ENCODE data around the gene HPCAL1. TPM values are rescaled to one million over a fixed set of nuclear protein-coding genes. Genes with fewer than 3 reads are reported as not detected.
A peak's percentile ranks its signal among the peaks of the same experiment; 100 is the strongest.

HPCAL1 gene
- total and polyA plus RNA-seq, 2 donors (not counting 3 experiments of a cell fraction or from before 2014, with no cell fraction given): 56.5 to 77.4 TPM

DNA sequence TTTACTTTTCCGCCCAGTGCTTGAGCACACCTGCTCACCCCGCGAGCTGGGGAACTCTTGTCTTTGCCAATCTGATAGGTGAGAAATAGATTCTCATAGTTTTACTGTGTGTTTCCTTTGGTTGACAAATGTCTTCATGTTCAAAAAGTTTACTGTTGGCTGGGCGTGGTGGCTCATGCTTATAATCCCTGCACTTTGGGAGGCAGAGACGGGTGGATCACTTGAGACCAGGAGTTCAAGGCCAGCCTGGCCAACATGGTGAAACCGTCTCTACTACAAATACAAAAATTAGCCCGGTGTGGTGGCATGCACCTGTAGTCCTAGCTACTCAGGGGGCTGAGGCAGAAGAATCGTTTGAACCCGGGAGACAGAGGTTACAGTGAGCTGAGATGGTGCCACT, 135.1 kb downstream of the HPCAL1 start:
- CTCF ChIA-PET: interaction anchor here (1.1 to 10.5 kb wide), 4 partner anchors 223 to 366 kb away, joined by 4 to 565 read pairs (median 38); no protein-coding TSS in a partner anchor
- Histone ChIP-seq H3K9ac (replicated peaks; ENCODE audit: extremely low read depth, insufficient read depth, low read length) (no peak overlapping the region), H3K9me1 (replicated peaks; ENCODE audit: control insufficient read depth, extremely low read depth, insufficient read depth, low read length) (no peaks in the 10 kb centered on the region), H3K4me3 (replicated peaks in 1 of 3; ENCODE audit: insufficient read depth in 1 of 3, low read depth in 1 of 3, low read length in 3 of 3) (no peak overlapping the region), H3K4me1 (ENCODE audit: control insufficient read depth, extremely low read depth, insufficient read depth, low read length) (peaks cover 3% of the 10 kb centered on the region), H3K79me2 (ENCODE audit: control insufficient read depth, insufficient read depth, low read length) (no peaks in the 10 kb centered on the region), H3K4me2 (ENCODE audit: insufficient read depth, low read length) (no peak overlapping the region), H4K20me1 (replicated peaks; ENCODE audit: control insufficient read depth, extremely low read depth, insufficient read depth, low read length) (no peaks in the 10 kb centered on the region), H3K9me3 (replicated peaks; ENCODE audit: control insufficient read depth, insufficient read depth, low read length) (no peaks in the 10 kb centered on the region), H2AFZ (ENCODE audit: low read depth, low read length) (no peak overlapping the region), H3K27ac (ENCODE audit: insufficient read depth, low read depth, low read length) (no peak overlapping the region), H3K27me3 (ENCODE audit: control insufficient read depth in 2 of 2, insufficient read depth in 2 of 2, low read length in 2 of 2) (no peaks in the 10 kb centered on the region), H3K36me3 (ENCODE audit: control insufficient read depth in 2 of 2, extremely low read depth in 1 of 2, insufficient read depth in 2 of 2, low read length in 2 of 2) (peaks cover 15 to 18% of the 10 kb centered on the region in 2 experiments)
- intact Hi-C loops (cut with micrococcal nuclease): loop anchor here (5.0 kb wide), 1 partner anchor 626 kb away; no protein-coding TSS in a partner anchor
- FAIRE-seq (peak; percentile 18), DNase-seq (ENCODE audit: low read depth, low spot score) (no peak)
- BruUV-seq (replicated peaks): no TSS peak
- POLR2A ChIA-PET: interaction anchor here (0.7 kb wide), 1 partner anchor 297 kb away, joined by 5 read pairs; no protein-coding TSS in a partner anchor
- dilution Hi-C loops (cut with MboI; ENCODE audit: extremely low pct_ligation_motif_present, low sequenced_read_pairs): no loop called here
- TF ChIP-seq GATA2 (IDR thresholded peaks at IDR 0.05; ENCODE audit: insufficient read depth, insufficient read length, low read depth, low read length): no peak
- no peak for TF ChIP-seq FOS (IDR thresholded peaks at IDR 0.05; ENCODE audit: borderline replicate concordance, insufficient read depth, low read length)
- TF ChIP-seq POLR2A (IDR thresholded peaks at IDR 0.05; ENCODE audit: low read depth, low read length): no peak
- TF ChIP-seq JUN (IDR thresholded peaks at IDR 0.05; ENCODE audit: borderline replicate concordance, insufficient read depth, insufficient read length, low read depth): no peak
- TF ChIP-seq, protein P1, sequence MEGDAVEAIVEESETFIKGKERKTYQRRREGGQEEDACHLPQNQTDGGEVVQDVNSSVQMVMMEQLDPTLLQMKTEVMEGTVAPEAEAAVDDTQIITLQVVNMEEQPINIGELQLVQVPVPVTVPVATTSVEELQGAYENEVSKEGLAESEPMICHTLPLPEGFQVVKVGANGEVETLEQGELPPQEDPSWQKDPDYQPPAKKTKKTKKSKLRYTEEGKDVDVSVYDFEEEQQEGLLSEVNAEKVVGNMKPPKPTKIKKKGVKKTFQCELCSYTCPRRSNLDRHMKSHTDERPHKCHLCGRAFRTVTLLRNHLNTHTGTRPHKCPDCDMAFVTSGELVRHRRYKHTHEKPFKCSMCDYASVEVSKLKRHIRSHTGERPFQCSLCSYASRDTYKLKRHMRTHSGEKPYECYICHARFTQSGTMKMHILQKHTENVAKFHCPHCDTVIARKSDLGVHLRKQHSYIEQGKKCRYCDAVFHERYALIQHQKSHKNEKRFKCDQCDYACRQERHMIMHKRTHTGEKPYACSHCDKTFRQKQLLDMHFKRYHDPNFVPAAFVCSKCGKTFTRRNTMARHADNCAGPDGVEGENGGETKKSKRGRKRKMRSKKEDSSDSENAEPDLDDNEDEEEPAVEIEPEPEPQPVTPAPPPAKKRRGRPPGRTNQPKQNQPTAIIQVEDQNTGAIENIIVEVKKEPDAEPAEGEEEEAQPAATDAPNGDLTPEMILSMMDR (IDR thresholded peaks at IDR 0.05; ENCODE audit: extremely low read depth in 1 of 2, insufficient read depth in 1 of 2, low read depth in 1 of 2, low read length in 2 of 2): no peak
- no peak for TF ChIP-seq MYC (IDR thresholded peaks at IDR 0.05; ENCODE audit: low read depth, low read length)
- no peak for TF ChIP-seq POLR2AphosphoS5 (IDR thresholded peaks at IDR 0.05; ENCODE audit: insufficient read depth, low read depth, low read length)
- TF ChIP-seq EZH2 (IDR thresholded peaks at IDR 0.05; ENCODE audit: borderline replicate concordance, low read depth, low read length, severe bottlenecking): no peak
- no peak for TF ChIP-seq MAX (IDR thresholded peaks at IDR 0.05; ENCODE audit: insufficient read depth, insufficient read length)

Data from endothelial cell of umbilical vein (primary cell).